DND-41 (cell line): ENCODE results near the gene KSR2.
"Not testable (repeated sequence)": the region's sequence is repeated elsewhere in the genome, so short reads cannot be mapped to it uniquely, and the experiment has no call there.

Source experiments
- ATAC-seq: fragments of 200-7000 bp; cut with Tn5 transposase; 3 replicates; pipeline ENCODE4 v1.9.1; 2021; ENCODE audit warnings: low read depth; ENCODE audit not compliant: insufficient read depth
- DNase-seq: peaks from one replicate; pipeline ENCODE4 v3.0.0-alpha.2; 2020
- H2AFZ ChIP-seq: 2 replicates; pipeline ENCODE4 v1.6.0; 2012; ENCODE audit warnings: low read depth, low read length
- H3K27ac ChIP-seq: 2 replicates; pipeline ENCODE4 v1.5.1; 2012; ENCODE audit warnings: low read length, inconsistent platforms
- H3K27me3 ChIP-seq: fragments of 200-600 bp; sonication (generic); 2 replicates; pipeline ENCODE4 v1.6.0; 2012; ENCODE audit warnings: low read length, mild to moderate bottlenecking, inconsistent platforms; ENCODE audit not compliant: insufficient read depth, poor library complexity
- H3K36me3 ChIP-seq: 2 replicates; pipeline ENCODE4 v1.5.1; 2012; ENCODE audit warnings: low read length, inconsistent platforms; ENCODE audit not compliant: insufficient read depth
- H3K4me1 ChIP-seq: 2 replicates; pipeline ENCODE4 v1.5.1; 2012; ENCODE audit warnings: mild to moderate bottlenecking, low read length; ENCODE audit not compliant: insufficient read depth
- H3K4me2 ChIP-seq: 2 replicates; pipeline ENCODE4 v1.6.0; 2012; ENCODE audit warnings: mild to moderate bottlenecking, moderate library complexity, low read length, inconsistent platforms; ENCODE audit not compliant: insufficient read depth
- H3K4me3 ChIP-seq, 2 experiments: fragments of 200-600 bp in 1 of 2; shearing (Covaris generic) in 1 of 2; 2 replicates each; pipeline ENCODE4 v1.5.1; 2012 to 2016; ENCODE audit warnings: inconsistent platforms in 2 of 2, low read length in 2 of 2, mild to moderate bottlenecking in 2 of 2, low read depth in 1 of 2, moderate library complexity in 1 of 2
- H3K79me2 ChIP-seq: 2 replicates; pipeline ENCODE4 v1.6.0; 2012; ENCODE audit warnings: low read length, inconsistent platforms; ENCODE audit not compliant: insufficient read depth
- H3K9ac ChIP-seq: 2 replicates; pipeline ENCODE4 v1.6.0; 2012; ENCODE audit warnings: low read depth, mild to moderate bottlenecking, inconsistent platforms, low read length, moderate library complexity
- H3K9me3 ChIP-seq: 2 replicates; pipeline ENCODE4 v1.5.1; 2012; ENCODE audit warnings: low read length, moderate library complexity, mild to moderate bottlenecking, inconsistent platforms; ENCODE audit not compliant: insufficient read depth, severe bottlenecking
- H4K20me1 ChIP-seq: 2 replicates; pipeline ENCODE4 v1.6.0; 2012; ENCODE audit warnings: low read length; ENCODE audit not compliant: insufficient read depth
- EZH2 ChIP-seq: IDR thresholded peaks from 3 replicates; pipeline ENCODE4 v1.6.1; 2012; ENCODE audit warnings: borderline replicate concordance, low read depth, mild to moderate bottlenecking, moderate library complexity, low read length, inconsistent platforms; ENCODE audit not compliant: severe bottlenecking
- TF ChIP-seq, protein P1 (sequence below): IDR thresholded peaks from 2 replicates; pipeline ENCODE4 v1.5.1; 2012; ENCODE audit warnings: borderline replicate concordance, low read length, moderate library complexity, mild to moderate bottlenecking; ENCODE audit not compliant: poor library complexity, severe bottlenecking; ENCODE audit errors: extremely low read depth

KSR2 gene

DNA sequence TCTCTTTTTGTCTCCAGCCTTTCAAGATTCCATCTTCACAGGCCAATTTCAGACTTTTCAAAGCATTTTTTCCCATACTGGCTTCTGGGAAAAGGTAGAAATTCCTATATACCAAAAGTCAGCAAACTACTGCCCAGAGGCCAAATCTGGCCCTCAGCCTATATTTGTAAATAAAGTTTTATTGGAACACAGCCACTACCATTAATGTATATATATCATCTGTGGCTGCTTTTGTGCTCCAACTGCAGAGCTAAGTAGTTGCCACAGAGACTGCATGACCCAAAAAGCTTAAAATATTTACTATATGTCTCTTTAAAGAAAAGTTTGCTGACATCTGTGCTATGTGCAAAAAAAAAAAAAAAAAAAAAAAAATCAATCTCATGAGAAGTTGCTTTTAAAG, 76.3 kb downstream of the KSR2 start:
- no peak overlapping the region for H3K9ac ChIP-seq
- DNase-seq (no peak), ATAC-seq (no peak)
- H3K27me3 ChIP-seq: peaks cover 11% of the 10 kb centered on the region
- no peaks in the 10 kb centered on the region for H4K20me1 ChIP-seq
- H3K4me2 ChIP-seq: no peak overlapping the region
- no peaks in the 10 kb centered on the region for H3K79me2 ChIP-seq
- TF ChIP-seq, protein P1, sequence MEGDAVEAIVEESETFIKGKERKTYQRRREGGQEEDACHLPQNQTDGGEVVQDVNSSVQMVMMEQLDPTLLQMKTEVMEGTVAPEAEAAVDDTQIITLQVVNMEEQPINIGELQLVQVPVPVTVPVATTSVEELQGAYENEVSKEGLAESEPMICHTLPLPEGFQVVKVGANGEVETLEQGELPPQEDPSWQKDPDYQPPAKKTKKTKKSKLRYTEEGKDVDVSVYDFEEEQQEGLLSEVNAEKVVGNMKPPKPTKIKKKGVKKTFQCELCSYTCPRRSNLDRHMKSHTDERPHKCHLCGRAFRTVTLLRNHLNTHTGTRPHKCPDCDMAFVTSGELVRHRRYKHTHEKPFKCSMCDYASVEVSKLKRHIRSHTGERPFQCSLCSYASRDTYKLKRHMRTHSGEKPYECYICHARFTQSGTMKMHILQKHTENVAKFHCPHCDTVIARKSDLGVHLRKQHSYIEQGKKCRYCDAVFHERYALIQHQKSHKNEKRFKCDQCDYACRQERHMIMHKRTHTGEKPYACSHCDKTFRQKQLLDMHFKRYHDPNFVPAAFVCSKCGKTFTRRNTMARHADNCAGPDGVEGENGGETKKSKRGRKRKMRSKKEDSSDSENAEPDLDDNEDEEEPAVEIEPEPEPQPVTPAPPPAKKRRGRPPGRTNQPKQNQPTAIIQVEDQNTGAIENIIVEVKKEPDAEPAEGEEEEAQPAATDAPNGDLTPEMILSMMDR: no peak
- no peak for TF ChIP-seq EZH2
- no peaks in the 10 kb centered on the region for H3K36me3 ChIP-seq
- H3K27ac ChIP-seq: no peak overlapping the region
- H3K9me3 ChIP-seq: no peaks in the 10 kb centered on the region
- H3K4me1 ChIP-seq: no peaks in the 10 kb centered on the region
- H3K4me3 ChIP-seq: no peak overlapping the region
- no peak overlapping the region for H2AFZ ChIP-seq

DNA sequence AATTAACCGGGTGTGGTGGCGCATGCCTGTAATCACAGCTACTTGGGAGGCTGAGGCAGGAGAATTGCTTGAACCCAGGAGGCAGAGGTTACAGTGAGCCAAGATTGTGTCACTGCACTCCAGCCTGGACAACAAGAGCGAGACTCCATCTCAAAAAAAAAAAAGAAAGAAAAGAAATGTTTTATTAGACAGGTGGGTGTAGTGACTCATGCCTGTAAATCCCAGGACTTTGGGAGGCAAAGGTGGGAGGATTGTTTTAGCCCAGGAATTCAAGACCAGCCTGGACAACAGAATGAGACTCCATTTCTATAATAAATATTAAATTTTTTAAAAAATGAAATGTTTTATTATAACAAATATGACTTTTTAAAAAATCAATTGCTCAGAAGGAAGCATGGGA, 77.5 kb downstream of the KSR2 start:
- H3K79me2 ChIP-seq, H3K9me3 ChIP-seq, H3K36me3 ChIP-seq, H3K4me3 ChIP-seq, H4K20me1 ChIP-seq, DNase-seq, H3K9ac ChIP-seq, ATAC-seq, H3K27ac ChIP-seq, H3K4me1 ChIP-seq, H3K4me2 ChIP-seq, H2AFZ ChIP-seq: not testable (repeated sequence)
- peaks cover 11% of the 10 kb centered on the region for H3K27me3 ChIP-seq

DNA sequence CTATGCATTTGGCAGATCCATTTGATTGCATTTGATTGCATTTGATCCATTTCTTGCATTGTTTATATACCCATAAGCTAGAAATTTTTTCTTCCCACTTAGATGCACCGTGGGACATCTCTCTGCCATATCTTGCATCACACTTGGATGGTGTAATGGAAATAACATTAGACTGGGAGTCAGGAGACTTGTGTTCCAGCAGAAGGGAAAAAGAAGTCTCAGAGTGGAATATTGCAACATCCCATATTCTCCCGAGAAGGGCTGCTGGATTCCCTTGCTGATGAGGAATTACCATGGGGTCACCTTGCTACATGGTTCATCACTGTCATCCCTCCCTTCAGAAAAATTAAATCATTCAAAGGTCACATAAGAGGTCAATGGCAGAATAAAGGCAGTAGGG, 78.1 kb downstream of the KSR2 start:
- no peak for DNase-seq
- H4K20me1 ChIP-seq: no peaks in the 10 kb centered on the region
- H2AFZ ChIP-seq: no peak overlapping the region
- no peaks in the 10 kb centered on the region for H3K4me1 ChIP-seq
- H3K4me3 ChIP-seq: no peak overlapping the region
- no peak for TF ChIP-seq EZH2
- TF ChIP-seq, protein P1: no peak
- H3K79me2 ChIP-seq: no peaks in the 10 kb centered on the region
- no peaks in the 10 kb centered on the region for H3K9me3 ChIP-seq
- peaks cover 11% of the 10 kb centered on the region for H3K27me3 ChIP-seq
- no peak overlapping the region for H3K27ac ChIP-seq
- no peaks in the 10 kb centered on the region for H3K36me3 ChIP-seq
- no peak overlapping the region for H3K9ac ChIP-seq
- H3K4me2 ChIP-seq: no peak overlapping the region
- ATAC-seq: no peak

DNA sequence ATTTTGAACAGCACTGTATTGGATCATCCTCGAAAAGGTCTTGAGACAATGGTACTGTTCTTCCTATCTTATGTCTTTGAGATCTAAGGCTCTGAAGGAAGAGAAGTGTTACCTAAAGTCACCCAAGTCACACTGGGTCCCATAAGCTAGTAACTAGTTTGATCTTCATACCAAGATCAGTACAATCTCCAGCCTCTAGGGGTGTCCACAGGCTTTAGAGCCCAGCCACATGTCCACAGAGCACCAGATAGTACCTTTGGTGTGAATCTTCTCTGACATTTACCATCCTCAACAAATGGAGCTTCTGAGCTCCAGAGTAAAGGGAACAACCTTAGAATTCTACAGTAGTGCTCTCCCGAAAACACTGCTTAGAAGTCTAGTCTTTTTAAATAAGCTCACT, 78.7 kb downstream of the KSR2 start:
- H3K9me3 ChIP-seq: no peaks in the 10 kb centered on the region
- DNase-seq (no peak), ATAC-seq (no peak)
- no peaks in the 10 kb centered on the region for H3K79me2 ChIP-seq
- H4K20me1 ChIP-seq: no peaks in the 10 kb centered on the region
- H3K27me3 ChIP-seq: peaks cover 12% of the 10 kb centered on the region
- no peak overlapping the region for H2AFZ ChIP-seq
- H3K9ac ChIP-seq: no peak overlapping the region
- TF ChIP-seq, protein P1: no peak
- no peak for TF ChIP-seq EZH2
- no peak overlapping the region for H3K4me3 ChIP-seq
- no peak overlapping the region for H3K27ac ChIP-seq
- H3K4me1 ChIP-seq: no peaks in the 10 kb centered on the region
- H3K4me2 ChIP-seq: no peak overlapping the region
- no peaks in the 10 kb centered on the region for H3K36me3 ChIP-seq
